Vagina (tissue), 2 donors: ENCODE data around the gene MAST4. TPM values are rescaled to one million over a fixed set of nuclear protein-coding genes. Genes with fewer than 3 reads are reported as not detected.

Source experiments
- DNase-seq, 2 donors: peaks; one replicate each; pipeline ENCODE4 v3.0.0-alpha.2; 2017; ENCODE audit errors: extremely low spot score in 2 of 2
- H3K27ac ChIP-seq: fragments of 200-600 bp; sonication (generic); one replicate; pipeline ENCODE4 v1.5.1; 2019
- H3K27me3 ChIP-seq: fragments of 200-600 bp; sonication (generic); one replicate; pipeline ENCODE4 v1.5.1; 2019
- H3K36me3 ChIP-seq, 2 donors: fragments of 200-600 bp; sonication (generic); one replicate each; pipeline ENCODE4 v1.5.1; 2017 to 2019
- H3K4me1 ChIP-seq: fragments of 200-600 bp; sonication (generic); one replicate; pipeline ENCODE4 v1.5.1; 2019
- H3K4me3 ChIP-seq, 2 donors: fragments of 200-600 bp; sonication (generic); 1 replicate in 1 of 2; 2 replicates in 1 of 2; pipeline ENCODE4 v1.5.1; 2016 to 2019
- H3K9me3 ChIP-seq: fragments of 200-600 bp; sonication (generic); one replicate; pipeline ENCODE4 v1.5.1; 2019
- POLR2A ChIP-seq, 2 donors: fragments of 450-650 bp; IDR thresholded peaks; one replicate each; pipeline ENCODE4 v1.6.1; 2017; ENCODE audit warnings: antibody characterized with exemption in 2 of 2, mild to moderate bottlenecking in 2 of 2, moderate library complexity in 2 of 2
- POLR2AphosphoS5 ChIP-seq, 2 donors: sonication (generic); formaldehyde crosslinking; IDR thresholded peaks; one replicate each; pipeline ENCODE4 v1.9.0; 2017; ENCODE audit warnings: antibody characterized with exemption in 2 of 2, mild to moderate bottlenecking in 2 of 2, low read depth in 1 of 2; ENCODE audit not compliant: insufficient read depth in 1 of 2
- intact Hi-C: fragments of 100-400 bp; cut with DNase I; formaldehyde crosslinking; loops from one replicate; pipeline ENCODE4 v1.15.1; 2023
- total RNA-seq: library from RNA; depleted of rRNA; stranded (reverse); fragments of >200 nt; gene quantifications from one replicate; pipeline ENCODE4 v1.2.3, GENCODE V29; 2016
- TF ChIP-seq, protein P1 (sequence below), 3 experiments: fragments of 450-650 bp in 2 of 3; fragments of 200-600 bp in 1 of 3; sonication (generic) in 1 of 3; IDR thresholded peaks; one replicate each; pipeline ENCODE4 v1.5.1; 2017 to 2019; ENCODE audit warnings: antibody characterized with exemption in 3 of 3, mild to moderate bottlenecking in 2 of 3, moderate library complexity in 2 of 3

MAST4 gene
- total RNA-seq, 1 donor from 2014 or later = 85.9 TPM

- Histone ChIP-seq H3K9me3 (no peaks in the 10 kb centered on the region), H3K36me3 (no peaks in the 10 kb centered on the region), H3K27ac (no peak overlapping the region), H3K4me1 (no peaks in the 10 kb centered on the region), H3K27me3 (no peaks in the 10 kb centered on the region), H3K4me3 (no peak overlapping the region)
- intact Hi-C loops = no loop called here
- TF ChIP-seq, protein P1, sequence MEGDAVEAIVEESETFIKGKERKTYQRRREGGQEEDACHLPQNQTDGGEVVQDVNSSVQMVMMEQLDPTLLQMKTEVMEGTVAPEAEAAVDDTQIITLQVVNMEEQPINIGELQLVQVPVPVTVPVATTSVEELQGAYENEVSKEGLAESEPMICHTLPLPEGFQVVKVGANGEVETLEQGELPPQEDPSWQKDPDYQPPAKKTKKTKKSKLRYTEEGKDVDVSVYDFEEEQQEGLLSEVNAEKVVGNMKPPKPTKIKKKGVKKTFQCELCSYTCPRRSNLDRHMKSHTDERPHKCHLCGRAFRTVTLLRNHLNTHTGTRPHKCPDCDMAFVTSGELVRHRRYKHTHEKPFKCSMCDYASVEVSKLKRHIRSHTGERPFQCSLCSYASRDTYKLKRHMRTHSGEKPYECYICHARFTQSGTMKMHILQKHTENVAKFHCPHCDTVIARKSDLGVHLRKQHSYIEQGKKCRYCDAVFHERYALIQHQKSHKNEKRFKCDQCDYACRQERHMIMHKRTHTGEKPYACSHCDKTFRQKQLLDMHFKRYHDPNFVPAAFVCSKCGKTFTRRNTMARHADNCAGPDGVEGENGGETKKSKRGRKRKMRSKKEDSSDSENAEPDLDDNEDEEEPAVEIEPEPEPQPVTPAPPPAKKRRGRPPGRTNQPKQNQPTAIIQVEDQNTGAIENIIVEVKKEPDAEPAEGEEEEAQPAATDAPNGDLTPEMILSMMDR (IDR thresholded peaks at IDR 0.05) = no peak
- TF ChIP-seq POLR2AphosphoS5 (IDR thresholded peaks at IDR 0.05; ENCODE audit: insufficient read depth in 1 of 2, low read depth in 1 of 2) (no peak), POLR2A (IDR thresholded peaks at IDR 0.05) (no peak)
- DNase-seq = no peak
These were observed 370.2 kb downstream of the MAST4 start for GRCh38 chr5:66966439-66966838.

GRCh38 chr5:66967102-66967501 is 370.9 kb downstream of the MAST4 start:
- Histone ChIP-seq H3K9me3 (no peaks in the 10 kb centered on the region), H3K36me3 (no peaks in the 10 kb centered on the region), H3K4me1 (no peaks in the 10 kb centered on the region), H3K27me3 (no peaks in the 10 kb centered on the region), H3K27ac (no peak overlapping the region), H3K4me3 (no peak overlapping the region)
- TF ChIP-seq POLR2A (IDR thresholded peaks at IDR 0.05) (no peak), POLR2AphosphoS5 (IDR thresholded peaks at IDR 0.05; ENCODE audit: insufficient read depth in 1 of 2, low read depth in 1 of 2) (no peak)
- TF ChIP-seq, protein P1 (IDR thresholded peaks at IDR 0.05) = no peak
- intact Hi-C loops = no loop called here
- no peak for DNase-seq

DNA sequence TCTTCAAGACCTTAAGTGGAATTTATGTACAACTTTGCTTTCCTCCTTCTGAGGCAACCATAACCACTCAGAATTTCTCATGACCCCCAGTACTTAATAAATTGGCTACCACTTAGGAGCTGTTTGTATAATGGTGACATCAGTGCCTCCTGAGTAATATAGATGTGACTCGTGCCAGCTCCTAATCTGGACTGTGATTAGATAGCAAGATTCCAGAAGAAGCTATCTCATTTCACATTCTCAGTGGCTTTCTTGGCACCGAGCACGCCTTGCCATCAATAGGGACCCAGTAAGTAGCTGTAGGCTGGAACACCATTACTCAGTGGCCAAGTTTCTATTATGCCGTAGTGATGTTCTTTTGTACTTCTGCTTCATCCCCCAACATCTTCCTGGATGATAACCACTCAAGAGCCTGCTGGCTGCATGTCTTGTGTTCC is 371.7 kb downstream of the MAST4 start:
- Histone ChIP-seq H3K4me1 (no peaks in the 10 kb centered on the region), H3K4me3 (no peak overlapping the region), H3K9me3 (no peaks in the 10 kb centered on the region), H3K27me3 (no peaks in the 10 kb centered on the region), H3K36me3 (no peaks in the 10 kb centered on the region), H3K27ac (no peak overlapping the region)
- TF ChIP-seq POLR2AphosphoS5 (IDR thresholded peaks at IDR 0.05; ENCODE audit: insufficient read depth in 1 of 2, low read depth in 1 of 2) (no peak), POLR2A (IDR thresholded peaks at IDR 0.05) (no peak)
- DNase-seq = no peak
- intact Hi-C loops = no loop called here

DNA sequence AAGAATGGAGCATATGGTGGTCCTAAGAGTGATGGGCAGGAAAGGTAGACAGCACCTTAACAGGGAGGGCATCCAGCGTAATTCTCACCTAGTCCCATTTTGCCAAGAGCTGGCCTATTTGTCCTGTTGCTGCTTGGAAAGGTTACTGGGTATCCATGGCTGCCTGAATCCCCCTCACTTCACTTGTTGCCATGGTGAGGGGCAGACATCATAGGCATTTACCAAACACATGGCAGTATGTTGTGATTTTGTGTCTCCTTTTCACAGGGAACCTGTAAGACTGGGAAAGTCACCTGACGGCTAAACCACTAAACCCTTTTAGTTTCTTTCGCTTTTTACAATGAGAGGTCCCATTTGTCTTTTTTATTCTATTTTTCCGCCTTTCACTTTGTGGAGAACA is 373.3 kb downstream of the MAST4 start:
- Histone ChIP-seq H3K9me3 (no peaks in the 10 kb centered on the region), H3K4me3 (no peak overlapping the region), H3K36me3 (no peaks in the 10 kb centered on the region), H3K27me3 (no peaks in the 10 kb centered on the region), H3K4me1 (no peaks in the 10 kb centered on the region), H3K27ac (no peak overlapping the region)
- no peak for DNase-seq
- TF ChIP-seq POLR2A (IDR thresholded peaks at IDR 0.05) (no peak), POLR2AphosphoS5 (IDR thresholded peaks at IDR 0.05; ENCODE audit: insufficient read depth in 1 of 2, low read depth in 1 of 2) (no peak)
- TF ChIP-seq, protein P1 (IDR thresholded peaks at IDR 0.05) = no peak
- intact Hi-C loops = no loop called here

DNA sequence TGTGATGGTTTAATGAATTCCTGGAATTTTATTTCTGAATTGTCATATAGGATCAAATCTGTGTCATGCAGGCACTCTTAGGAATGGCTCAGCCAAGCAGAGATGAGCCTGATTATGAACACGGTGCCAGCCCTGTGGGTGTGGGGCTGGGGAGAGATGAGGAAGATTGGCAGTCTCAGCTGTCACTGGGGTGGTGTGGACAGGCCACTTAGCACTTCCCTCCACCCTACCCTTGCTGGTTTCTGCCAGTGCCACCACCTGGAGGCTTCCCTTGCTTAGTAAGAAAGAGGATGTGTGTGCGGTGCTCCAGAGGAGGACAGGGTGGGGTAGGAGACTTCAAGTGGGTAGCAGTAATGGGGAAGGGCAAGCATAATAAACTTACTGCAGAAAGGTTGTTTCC is 373.8 kb downstream of the MAST4 start:
- Histone ChIP-seq H3K4me3 (no peak overlapping the region), H3K27me3 (no peaks in the 10 kb centered on the region), H3K9me3 (no peaks in the 10 kb centered on the region), H3K4me1 (no peaks in the 10 kb centered on the region), H3K36me3 (no peaks in the 10 kb centered on the region), H3K27ac (no peak overlapping the region)
- intact Hi-C loops = no loop called here
- TF ChIP-seq POLR2AphosphoS5 (IDR thresholded peaks at IDR 0.05; ENCODE audit: insufficient read depth in 1 of 2, low read depth in 1 of 2) = no peak
- TF ChIP-seq, protein P1 (IDR thresholded peaks at IDR 0.05) = no peak
- TF ChIP-seq POLR2A (IDR thresholded peaks at IDR 0.05) = no peak
- DNase-seq = no peak
